HG03103 (cell line): Measurements from ENCODE around the gene CTU1.
A peak's percentile ranks its signal among the peaks of the same experiment; 100 is the strongest.
"Not testable (repeated sequence)": the region's sequence is repeated elsewhere in the genome, so short reads cannot be mapped to it uniquely, and the experiment has no call there.

Experiments
- ATAC-seq: cut with Tn5 transposase; IDR thresholded peaks from one replicate; pipeline ENCODE4 v1.9.1; 2021; ENCODE audit warnings: low read depth; ENCODE audit not compliant: unreplicated experiment

The CTU1 gene

GRCh38 chr19:51108066-51108804 lies at the start of gene CTU1:
Gene CTU1, minus strand, starts transcription at chr19:51108409. Its CDS starts 3,840 bp downstream, at chr19:51104569.
- ATAC-seq: peak; percentile 95

DNA sequence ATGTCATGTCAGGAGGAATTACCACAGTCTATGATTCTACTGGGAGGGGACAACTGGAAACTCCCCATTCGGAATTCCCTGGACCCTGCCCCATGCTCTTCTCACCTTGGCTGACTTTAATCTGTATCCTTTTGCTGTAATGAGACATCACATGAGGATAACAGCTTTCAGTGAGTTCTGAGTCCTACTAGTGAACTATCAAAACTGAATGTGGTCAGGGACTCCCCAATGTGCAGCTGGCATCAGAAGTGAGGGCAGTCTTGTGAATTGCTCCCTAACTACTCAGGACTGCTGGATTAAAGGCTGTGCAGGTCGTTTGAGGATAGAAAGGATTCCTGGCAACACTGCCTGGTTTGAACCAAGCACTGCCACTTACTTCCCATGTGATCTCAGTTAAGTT lies 49.1 kb upstream of the CTU1 start:
- ATAC-seq: no peak

- ATAC-seq: no peak
These were observed 48.5 kb upstream of the CTU1 start for GRCh38 chr19:51156710-51157109.

- no peak for ATAC-seq
These were observed 42.4 kb upstream of the CTU1 start for GRCh38 chr19:51150627-51151026.

DNA sequence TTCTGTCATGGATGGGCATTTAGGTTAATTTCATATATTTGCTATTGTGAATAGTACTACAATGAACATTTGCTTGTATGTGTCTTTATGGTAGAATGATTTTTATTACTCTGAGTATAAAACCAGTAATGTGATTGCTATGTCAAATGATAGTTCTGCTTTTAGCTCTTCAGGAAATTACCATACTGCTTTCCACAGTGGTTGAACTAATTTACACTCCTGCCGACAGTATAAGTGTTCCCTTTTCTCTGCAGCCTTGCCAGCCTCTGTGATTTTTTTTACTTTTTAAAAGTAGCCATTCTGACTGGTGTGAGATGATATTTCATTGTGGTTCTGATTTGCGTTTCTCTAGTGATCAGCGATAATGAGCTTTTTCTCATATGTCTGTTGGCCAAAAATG lies 40.4 kb upstream of the CTU1 start:
- ATAC-seq: no peak

DNA sequence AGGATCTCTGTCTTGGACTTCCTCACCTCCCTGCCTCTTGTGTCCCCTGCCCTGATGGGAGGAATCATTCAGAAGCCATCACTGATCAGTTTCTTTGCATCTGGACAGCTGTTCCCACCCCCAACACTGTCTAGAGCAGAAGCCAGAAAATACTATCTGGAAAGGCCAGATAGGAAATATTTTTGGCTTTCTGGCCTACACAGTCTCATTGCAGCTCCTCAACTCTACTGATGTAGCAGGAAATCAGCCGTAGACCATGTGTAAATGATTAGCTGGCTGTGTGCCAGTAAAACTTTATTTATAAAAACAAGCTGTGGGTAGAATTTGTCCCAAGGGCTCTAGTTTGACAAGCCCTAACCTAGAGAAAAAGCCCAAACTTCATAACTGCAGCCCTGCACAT lies 39.5 kb upstream of the CTU1 start:
- ATAC-seq: no peak

GRCh38 chr19:51146751-51147150 lies 38.5 kb upstream of the CTU1 start:
- ATAC-seq: no peak

DNA sequence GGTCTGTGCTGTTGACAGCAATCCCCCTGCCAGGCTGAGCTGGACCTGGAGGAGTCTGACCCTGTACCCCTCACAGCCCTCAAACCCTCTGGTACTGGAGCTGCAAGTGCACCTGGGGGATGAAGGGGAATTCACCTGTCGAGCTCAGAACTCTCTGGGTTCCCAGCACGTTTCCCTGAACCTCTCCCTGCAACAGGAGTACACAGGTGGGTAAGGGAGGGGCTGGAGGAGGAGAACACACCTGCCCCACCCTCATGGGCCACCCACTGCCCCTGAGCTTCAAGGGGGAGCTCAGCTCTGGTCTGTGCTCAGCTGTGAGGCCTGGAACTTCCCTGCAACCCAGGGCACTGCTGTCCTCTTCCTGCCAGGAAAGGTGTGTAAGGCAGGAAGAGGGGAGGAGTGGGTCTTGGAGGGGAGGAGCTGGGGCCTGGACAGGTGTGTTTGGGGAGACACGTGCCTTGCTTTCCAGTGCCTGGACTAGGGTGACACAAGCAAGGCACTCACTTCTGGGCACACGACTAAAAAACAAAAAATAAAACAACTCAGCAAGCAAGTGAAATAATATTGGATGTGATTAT lies 37.8 kb upstream of the CTU1 start:
- ATAC-seq: no peak

DNA sequence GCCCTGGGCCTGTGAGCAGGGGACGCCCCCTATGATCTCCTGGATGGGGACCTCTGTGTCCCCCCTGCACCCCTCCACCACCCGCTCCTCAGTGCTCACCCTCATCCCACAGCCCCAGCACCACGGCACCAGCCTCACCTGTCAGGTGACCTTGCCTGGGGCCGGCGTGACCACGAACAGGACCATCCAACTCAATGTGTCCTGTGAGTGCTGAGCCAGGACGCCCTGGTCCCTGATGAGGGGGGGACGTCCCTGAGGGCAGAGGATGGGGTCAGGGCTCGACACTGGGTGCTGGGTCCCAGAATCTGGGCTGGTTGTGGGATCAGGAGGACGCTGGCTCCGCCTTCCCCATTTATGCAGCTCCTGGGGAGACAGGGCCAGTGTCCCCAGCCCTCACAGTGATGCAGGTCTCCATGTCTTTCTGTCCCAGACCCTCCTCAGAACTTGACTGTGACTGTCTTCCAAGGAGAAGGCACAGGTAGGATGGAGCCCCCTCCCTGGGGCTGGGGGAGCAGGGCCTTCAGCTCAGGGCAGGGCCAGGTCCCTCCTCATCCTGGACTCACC lies 36.4 kb upstream of the CTU1 start:
- ATAC-seq: no peak

- ATAC-seq: no peak
These were observed 35.3 kb upstream of the CTU1 start for GRCh38 chr19:51143486-51143885.

DNA sequence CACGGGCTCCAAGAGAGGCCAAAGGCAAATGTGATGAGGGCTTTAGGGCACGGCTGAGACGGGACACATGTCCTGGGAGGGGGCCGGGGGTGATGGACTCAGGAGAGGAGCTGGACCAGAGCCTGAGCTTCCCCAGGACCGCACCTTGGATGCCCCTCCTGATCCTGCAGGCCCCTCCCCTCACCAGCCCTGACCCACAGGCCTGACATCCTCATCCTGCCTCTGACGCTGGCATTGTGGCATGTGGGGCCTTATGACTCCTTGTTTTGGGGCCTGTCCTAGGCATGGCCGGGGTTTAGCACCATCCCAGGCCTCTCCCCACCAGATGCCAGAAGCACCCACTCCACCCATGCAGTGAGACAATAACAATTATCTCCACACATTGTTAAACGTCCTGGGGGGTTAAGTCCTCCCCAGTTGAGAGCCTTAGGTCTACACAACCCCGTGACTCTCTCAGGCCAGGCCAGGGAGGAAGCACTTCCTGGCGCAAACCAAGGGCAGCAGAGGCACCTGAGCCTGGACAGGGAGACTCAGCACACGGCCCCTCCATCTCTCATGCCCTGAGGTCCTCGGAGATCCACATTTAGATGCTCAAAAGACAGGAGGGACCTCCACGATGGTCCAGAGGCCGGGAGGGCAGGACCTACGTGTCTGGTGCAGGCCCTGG lies 34.7 kb upstream of the CTU1 start:
- not testable (repeated sequence) for ATAC-seq

DNA sequence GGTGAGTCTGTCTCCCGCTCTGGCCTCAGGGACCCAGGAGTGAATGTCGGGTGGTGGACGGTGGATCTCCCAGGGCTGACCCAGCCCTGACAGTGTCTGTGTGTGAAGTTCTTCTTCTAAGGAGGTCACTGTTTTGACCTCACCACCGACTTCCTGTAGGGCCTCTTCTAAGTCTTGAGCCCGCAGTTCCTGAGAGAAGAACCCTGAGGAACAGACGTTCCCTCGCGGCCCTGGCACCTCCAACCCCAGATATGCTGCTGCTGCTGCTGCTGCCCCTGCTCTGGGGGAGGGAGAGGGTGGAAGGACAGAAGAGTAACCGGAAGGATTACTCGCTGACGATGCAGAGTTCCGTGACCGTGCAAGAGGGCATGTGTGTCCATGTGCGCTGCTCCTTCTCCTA lies 33.9 kb upstream of the CTU1 start, which contains the start of gene SIGLEC7:
TSS of gene SIGLEC7 (plus strand) at position 183 of the 400 bp plus-strand sequence. CDS start at position 252, 69 bp downstream.
- no peak for ATAC-seq

- ATAC-seq: no peak
These were observed 33.0 kb upstream of the CTU1 start for GRCh38 chr19:51141181-51141580.

GRCh38 chr19:51140441-51140840 lies 32.2 kb upstream of the CTU1 start:
- ATAC-seq: no peak

- no peak for ATAC-seq
These were observed 31.2 kb upstream of the CTU1 start for GRCh38 chr19:51139299-51140014.

GRCh38 chr19:51138549-51138979 lies 30.4 kb upstream of the CTU1 start:
- ATAC-seq: no peak

DNA sequence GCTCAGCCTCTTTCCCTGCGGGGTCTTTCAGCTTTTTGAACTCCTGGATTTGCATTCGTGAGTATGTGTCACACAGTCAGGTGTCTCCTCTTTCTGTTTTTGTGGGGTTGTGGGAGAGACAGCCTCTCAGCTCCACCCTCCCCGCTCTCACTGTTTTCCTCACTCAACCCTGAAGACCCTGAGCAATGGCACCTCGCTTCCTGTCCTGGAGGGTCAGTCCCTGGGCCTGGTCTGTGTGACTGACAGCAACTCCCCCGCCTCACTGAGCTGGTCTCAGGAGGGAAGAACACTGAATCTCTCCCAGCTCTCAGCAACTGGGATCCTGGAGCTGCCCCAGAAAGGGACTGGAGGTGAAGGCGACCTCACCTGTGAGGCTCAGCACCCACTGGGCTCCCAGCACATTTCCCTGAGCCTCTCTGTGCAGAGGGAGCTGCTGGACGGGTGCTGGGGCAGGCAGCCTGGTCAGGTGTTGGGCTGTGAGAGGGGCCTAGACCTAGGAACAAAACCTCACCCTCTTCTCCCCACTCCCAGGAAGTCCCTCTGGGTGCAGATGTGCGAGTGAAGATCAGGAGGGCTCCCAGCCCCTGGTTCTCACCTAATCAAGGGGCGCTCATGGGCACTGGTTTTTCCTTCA lies 29.7 kb upstream of the CTU1 start:
- no peak for ATAC-seq

GRCh38 chr19:51136851-51137551 lies 28.8 kb upstream of the CTU1 start:
- ATAC-seq: no peak

DNA sequence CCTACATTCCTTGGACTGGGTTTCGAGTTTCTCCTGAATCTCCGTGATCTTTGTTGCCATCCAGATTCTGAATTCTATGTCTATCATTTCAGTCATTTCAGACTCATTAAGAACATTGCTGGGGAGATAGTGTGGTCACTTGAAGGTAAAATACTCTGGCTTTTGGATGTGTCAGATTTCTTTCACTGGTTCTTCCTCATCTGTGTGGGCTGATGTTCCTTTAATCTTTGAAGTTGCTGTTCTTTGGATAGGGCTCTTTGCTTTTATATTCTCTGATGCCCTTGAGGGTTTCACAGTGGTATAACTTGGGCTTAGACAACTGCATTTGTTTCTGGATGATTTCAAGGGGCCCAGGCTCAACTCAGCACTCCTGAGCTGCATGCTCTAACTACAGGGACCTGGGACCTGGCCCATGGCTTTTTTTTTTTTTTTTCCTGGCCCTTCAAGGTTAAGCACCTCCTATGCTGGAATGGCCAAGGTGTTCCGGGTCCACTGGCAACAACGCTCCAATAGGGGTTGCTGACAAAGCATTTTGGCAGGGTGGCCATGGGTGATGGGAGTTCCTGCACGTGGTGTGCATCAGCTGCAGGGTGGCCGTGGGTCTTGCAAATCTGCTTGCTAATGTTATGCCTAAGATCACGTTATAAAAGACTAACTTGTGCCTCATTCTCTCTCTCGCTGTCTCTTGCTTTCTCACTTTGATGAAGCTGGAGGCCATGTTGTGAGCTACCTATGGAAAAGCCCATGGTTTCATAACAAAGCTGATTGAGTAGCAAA lies 28.0 kb upstream of the CTU1 start:
- ATAC-seq: no peak
